ENCODE measurements around the gene ALOXE3. TPM values are rescaled to one million over a fixed set of nuclear protein-coding genes. Genes with fewer than 3 reads are reported as not detected.

Gene ALOXE3
- total RNA-seq, 2 donors from 2014 or later: not detected

- ATAC-seq (no peak), DNase-seq (ENCODE audit: low spot score) (no peak)
- Mint-ChIP-seq H3K4me3 (no peak overlapping the region), H3K4me1 (ENCODE audit: low read depth in 2 of 2) (no peaks in the 10 kb centered on the region), H3K9me3 (no peaks in the 10 kb centered on the region), H3K27me3 (no peaks in the 10 kb centered on the region), H3K27ac (peak overlapping the region in 1 of 2 donors; percentile 54), H3K36me3 (no peaks in the 10 kb centered on the region)
Observed at GRCh38 chr17:8141741-8142140, 23.4 kb upstream of the ALOXE3 start.

- Mint-ChIP-seq H3K36me3 (no peaks in the 10 kb centered on the region), H3K4me3 (no peak overlapping the region), H3K27ac (no peak overlapping the region), H3K9me3 (no peaks in the 10 kb centered on the region), H3K4me1 (ENCODE audit: low read depth in 2 of 2) (no peaks in the 10 kb centered on the region), H3K27me3 (no peaks in the 10 kb centered on the region)
- DNase-seq (ENCODE audit: low spot score): no peak
- no peak for ATAC-seq
Observed at GRCh38 chr17:8141045-8141444, 22.7 kb upstream of the ALOXE3 start.

- DNase-seq (ENCODE audit: low spot score): no peak
- H3K4me1 Mint-ChIP-seq (ENCODE audit: low read depth in 2 of 2): no peaks in the 10 kb centered on the region
- no peak overlapping the region for H3K27ac Mint-ChIP-seq
- no peaks in the 10 kb centered on the region for H3K36me3 Mint-ChIP-seq
- no peaks in the 10 kb centered on the region for H3K27me3 Mint-ChIP-seq
- H3K9me3 Mint-ChIP-seq: no peaks in the 10 kb centered on the region
- no peak for ATAC-seq
- no peak overlapping the region for H3K4me3 Mint-ChIP-seq
Observed at GRCh38 chr17:8140065-8141029, 22.0 kb upstream of the ALOXE3 start.

GRCh38 chr17:8138672-8139371 is 20.5 kb upstream of the ALOXE3 start:
- Mint-ChIP-seq H3K4me3 (no peak overlapping the region), H3K36me3 (no peaks in the 10 kb centered on the region), H3K9me3 (no peaks in the 10 kb centered on the region), H3K27ac (no peak overlapping the region), H3K4me1 (ENCODE audit: low read depth in 2 of 2) (no peaks in the 10 kb centered on the region), H3K27me3 (no peaks in the 10 kb centered on the region)
- DNase-seq (ENCODE audit: low spot score) (peak; percentile 95), ATAC-seq (peak; percentile 97 to 98)

- H3K9me3 Mint-ChIP-seq: no peaks in the 10 kb centered on the region
- H3K27ac Mint-ChIP-seq: no peak overlapping the region
- no peaks in the 10 kb centered on the region for H3K4me1 Mint-ChIP-seq (ENCODE audit: low read depth in 2 of 2)
- no peak for DNase-seq (ENCODE audit: low spot score)
- H3K4me3 Mint-ChIP-seq: no peak overlapping the region
- no peaks in the 10 kb centered on the region for H3K36me3 Mint-ChIP-seq
- no peak for ATAC-seq
- no peaks in the 10 kb centered on the region for H3K27me3 Mint-ChIP-seq
Observed at GRCh38 chr17:8138374-8138671, 20.0 kb upstream of the ALOXE3 start.

GRCh38 chr17:8137645-8138373 is 19.5 kb upstream of the ALOXE3 start:
- H3K27ac Mint-ChIP-seq: no peak overlapping the region
- H3K27me3 Mint-ChIP-seq: no peaks in the 10 kb centered on the region
- no peak for DNase-seq (ENCODE audit: low spot score)
- no peak for ATAC-seq
- H3K9me3 Mint-ChIP-seq: no peaks in the 10 kb centered on the region
- H3K4me1 Mint-ChIP-seq (ENCODE audit: low read depth in 2 of 2): no peaks in the 10 kb centered on the region
- H3K36me3 Mint-ChIP-seq: no peaks in the 10 kb centered on the region
- H3K4me3 Mint-ChIP-seq: no peak overlapping the region

GRCh38 chr17:8133941-8134340 is 15.6 kb upstream of the ALOXE3 start:
- DNase-seq (ENCODE audit: low spot score) (no peak), ATAC-seq (no peak)
- Mint-ChIP-seq H3K4me3 (no peak overlapping the region), H3K9me3 (no peaks in the 10 kb centered on the region), H3K36me3 (no peaks in the 10 kb centered on the region), H3K4me1 (ENCODE audit: low read depth in 2 of 2) (no peaks in the 10 kb centered on the region), H3K27me3 (peaks cover 8 to 12% of the 10 kb centered on the region in 2 donors), H3K27ac (no peak overlapping the region)

- H3K36me3 Mint-ChIP-seq: no peaks in the 10 kb centered on the region
- peaks cover 8 to 12% of the 10 kb centered on the region in 2 donors for H3K27me3 Mint-ChIP-seq
- no peak overlapping the region for H3K4me3 Mint-ChIP-seq
- no peak overlapping the region for H3K27ac Mint-ChIP-seq
- no peaks in the 10 kb centered on the region for H3K4me1 Mint-ChIP-seq (ENCODE audit: low read depth in 2 of 2)
- H3K9me3 Mint-ChIP-seq: no peaks in the 10 kb centered on the region
- no peak for ATAC-seq
- no peak for DNase-seq (ENCODE audit: low spot score)
Observed at GRCh38 chr17:8133399-8133798, 15.1 kb upstream of the ALOXE3 start.

GRCh38 chr17:8131844-8132441 is 13.6 kb upstream of the ALOXE3 start:
- no peak overlapping the region for H3K27ac Mint-ChIP-seq
- peaks cover 5% of the 10 kb centered on the region in 2 donors for H3K4me1 Mint-ChIP-seq (ENCODE audit: low read depth in 2 of 2)
- ATAC-seq: no peak
- H3K36me3 Mint-ChIP-seq: no peaks in the 10 kb centered on the region
- no peak for DNase-seq (ENCODE audit: low spot score)
- H3K27me3 Mint-ChIP-seq: peaks cover 13 to 15% of the 10 kb centered on the region in 2 donors
- H3K4me3 Mint-ChIP-seq: no peak overlapping the region
- H3K9me3 Mint-ChIP-seq: no peaks in the 10 kb centered on the region

- H3K27me3 Mint-ChIP-seq: peaks cover 29 to 39% of the 10 kb centered on the region in 2 donors
- no peak overlapping the region for H3K4me3 Mint-ChIP-seq
- DNase-seq (ENCODE audit: low spot score): no peak
- peaks cover 36 to 40% of the 10 kb centered on the region in 2 donors for H3K4me1 Mint-ChIP-seq (ENCODE audit: low read depth in 2 of 2)
- H3K36me3 Mint-ChIP-seq: no peaks in the 10 kb centered on the region
- H3K9me3 Mint-ChIP-seq: no peaks in the 10 kb centered on the region
- no peak overlapping the region for H3K27ac Mint-ChIP-seq
- no peak for ATAC-seq
Observed at GRCh38 chr17:8128125-8128784, 9.9 kb upstream of the ALOXE3 start.

- DNase-seq (ENCODE audit: low spot score) (no peak), ATAC-seq (peak; percentile 70 to 81)
- H3K27ac Mint-ChIP-seq: peak overlapping the region; percentile 75 to 97
- peaks cover 37 to 44% of the 10 kb centered on the region in 2 donors for H3K27me3 Mint-ChIP-seq
- H3K9me3 Mint-ChIP-seq: no peaks in the 10 kb centered on the region
- H3K4me1 Mint-ChIP-seq (ENCODE audit: low read depth in 2 of 2): peaks cover 44 to 50% of the 10 kb centered on the region in 2 donors
- peak overlapping the region; percentile 96 for H3K4me3 Mint-ChIP-seq
- H3K36me3 Mint-ChIP-seq: no peaks in the 10 kb centered on the region
Observed at GRCh38 chr17:8126491-8127066, 8.3 kb upstream of the ALOXE3 start.

GRCh38 chr17:8125947-8126490 is 7.7 kb upstream of the ALOXE3 start:
- Mint-ChIP-seq H3K9me3 (no peaks in the 10 kb centered on the region), H3K36me3 (no peaks in the 10 kb centered on the region), H3K4me3 (peak overlapping the region; percentile 96), H3K27ac (peak overlapping the region; percentile 75 to 97), H3K4me1 (ENCODE audit: low read depth in 2 of 2) (peaks cover 46 to 52% of the 10 kb centered on the region in 2 donors), H3K27me3 (peaks cover 37 to 44% of the 10 kb centered on the region in 2 donors)
- ATAC-seq (peak in 1 of 2 donors; percentile 30), DNase-seq (ENCODE audit: low spot score) (no peak)

Measured in natural killer cell treated with Interleukin-12 subunit alpha and Interleukin-12 subunit beta and Interleukin-15 and Interleukin-18, amount 100 ng/mL, for 72 hours (primary cell).